Right kidney (tissue), 9 donors: Measurements from ENCODE around the gene LARGE1.

Source experiments
- DNase-seq: peaks from one replicate; pipeline ENCODE4 v3.0.0-alpha.2; 2016
- long read RNA-seq, 8 donors: transcript quantifications; one replicate each; lab custom pipeline, GENCODE V29; 2026

Gene LARGE1
- long read RNA-seq, donor 1, full-length matches to known transcripts = 2 of 2 reads
- long read RNA-seq, donor 1, partial matches to known transcripts = 0 of 2 reads
- long read RNA-seq, donor 1, other reads (novel, unspliced or antisense) = 0 of 2 reads
- long read RNA-seq, donor 2, full-length matches to known transcripts = 4 of 13 reads
- long read RNA-seq, donor 2, partial matches to known transcripts = 9 of 13 reads
- long read RNA-seq, donor 2, other reads (novel, unspliced or antisense) = 0 of 13 reads
- long read RNA-seq, donor 3, full-length matches to known transcripts = 2 of 2 reads
- long read RNA-seq, donor 3, partial matches to known transcripts = 0 of 2 reads
- long read RNA-seq, donor 3, other reads (novel, unspliced or antisense) = 0 of 2 reads
- long read RNA-seq, donor 4, full-length matches to known transcripts = 3 of 3 reads
- long read RNA-seq, donor 4, partial matches to known transcripts = 0 of 3 reads
- long read RNA-seq, donor 4, other reads (novel, unspliced or antisense) = 0 of 3 reads
- long read RNA-seq, donor 5, full-length matches to known transcripts = 2 of 9 reads
- long read RNA-seq, donor 5, partial matches to known transcripts = 0 of 9 reads
- long read RNA-seq, donor 5, other reads (novel, unspliced or antisense) = 7 of 9 reads
- long read RNA-seq, donor 6, full-length matches to known transcripts = 2 of 2 reads
- long read RNA-seq, donor 6, partial matches to known transcripts = 0 of 2 reads
- long read RNA-seq, donor 6, other reads (novel, unspliced or antisense) = 0 of 2 reads
- long read RNA-seq, donor 7, full-length matches to known transcripts = 3 of 3 reads
- long read RNA-seq, donor 7, partial matches to known transcripts = 0 of 3 reads
- long read RNA-seq, donor 7, other reads (novel, unspliced or antisense) = 0 of 3 reads
- long read RNA-seq, donor 8, full-length matches to known transcripts = 3 of 32 reads
- long read RNA-seq, donor 8, partial matches to known transcripts = 16 of 32 reads
- long read RNA-seq, donor 8, other reads (novel, unspliced or antisense) = 13 of 32 reads

DNA sequence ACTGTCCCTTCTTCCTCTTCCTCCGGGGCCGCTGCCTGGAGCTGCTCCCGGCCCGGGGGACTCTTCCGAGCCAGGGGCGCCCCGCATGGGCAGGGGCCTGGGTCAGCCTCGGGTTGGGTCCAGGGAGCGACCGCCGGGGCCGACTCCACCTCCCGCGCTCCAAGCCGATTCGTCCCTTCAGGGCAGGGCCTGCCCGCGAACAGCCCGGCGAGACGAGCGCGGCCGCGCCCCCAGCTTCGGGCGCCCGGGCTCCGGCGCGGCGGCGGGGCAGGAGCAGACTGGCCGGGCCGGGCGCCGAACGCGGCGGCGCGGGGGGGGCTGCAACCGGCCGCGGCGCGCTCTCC, at the start of gene LARGE1:
Gene LARGE1, minus strand, starts transcription at position 280 of the 344 bp plus-strand sequence.
- no peak for DNase-seq

GRCh38 chr22:33969045-33969444, 48.8 kb upstream of the LARGE1 start:
- DNase-seq = no peak

DNA sequence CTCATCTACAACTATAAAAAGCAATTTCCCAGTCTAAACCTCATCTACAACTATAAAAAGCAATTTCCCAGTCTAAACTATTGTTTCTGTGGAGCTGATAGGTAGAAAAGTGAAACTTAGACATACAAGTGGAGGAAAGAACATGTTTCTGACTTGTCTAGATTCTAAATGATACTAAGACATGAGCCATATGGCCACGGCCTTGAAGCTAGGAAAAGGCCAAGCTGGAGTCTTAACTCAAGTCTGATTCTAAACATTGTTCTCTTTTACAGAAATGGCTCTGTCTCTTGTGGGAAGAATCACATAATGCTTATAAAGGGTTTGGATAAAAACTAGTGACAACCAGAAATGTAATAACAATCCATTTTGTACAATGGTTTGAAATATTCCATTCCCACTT, 43.8 kb upstream of the LARGE1 start:
- DNase-seq = no peak

DNA sequence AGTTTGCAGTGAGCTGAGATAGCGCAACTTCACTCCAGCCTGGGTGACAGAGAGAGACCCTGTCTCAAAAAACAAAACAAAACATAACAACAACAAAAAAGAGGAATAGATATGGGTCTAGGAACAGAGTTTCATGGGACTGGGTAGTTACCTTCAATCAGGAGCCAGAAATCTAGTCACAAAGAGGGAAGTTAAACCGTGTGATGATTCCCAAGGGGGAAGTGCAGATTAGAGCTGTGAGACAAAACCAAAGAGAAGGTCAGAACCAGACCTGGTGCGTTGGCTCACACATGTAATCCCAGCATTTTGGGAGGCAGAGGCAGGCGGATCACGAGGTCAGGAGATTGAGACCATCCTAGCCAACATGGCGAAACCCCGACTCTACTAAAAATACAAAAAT, 42.1 kb upstream of the LARGE1 start:
- no peak for DNase-seq

DNA sequence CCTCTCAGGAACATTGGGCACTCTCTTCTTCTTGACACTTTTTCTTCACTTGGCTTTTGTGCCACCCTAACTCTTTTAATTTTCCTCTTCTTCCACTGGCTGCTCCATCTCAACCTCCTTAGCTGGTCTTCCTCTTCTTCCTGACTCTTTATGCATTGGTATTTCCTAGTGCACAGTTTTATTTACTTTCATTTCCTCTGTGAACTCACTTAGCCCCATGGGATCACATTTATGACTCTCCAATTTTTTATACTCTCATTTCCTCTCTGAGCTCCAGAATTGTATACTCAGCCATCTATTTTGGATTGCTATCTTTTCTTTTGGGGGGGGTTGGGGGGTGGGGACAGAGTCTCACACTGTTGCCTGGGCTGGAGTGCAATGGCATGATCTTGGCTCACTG, 38.5 kb upstream of the LARGE1 start:
- no peak for DNase-seq

- DNase-seq = no peak
Observed at GRCh38 chr22:33957086-33957485, 36.8 kb upstream of the LARGE1 start.

DNA sequence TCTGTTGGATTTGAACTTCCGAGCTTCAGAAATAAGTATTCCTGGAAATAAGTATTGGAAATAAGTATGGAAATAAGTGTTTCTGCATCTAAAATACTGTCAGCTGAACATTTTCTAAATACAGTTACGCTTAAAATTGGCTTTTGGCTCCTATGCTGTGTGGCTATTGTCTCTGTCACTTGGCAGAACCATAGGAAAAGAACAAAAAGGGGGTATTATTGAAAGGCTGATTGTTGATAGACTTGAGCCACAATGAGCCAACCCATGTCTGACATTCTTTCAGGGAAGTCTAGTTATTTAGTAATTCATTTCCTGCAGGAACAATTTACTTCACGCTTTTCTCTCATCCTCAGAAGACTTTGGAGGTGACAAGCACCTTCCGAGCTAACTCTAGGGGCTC, 32.5 kb upstream of the LARGE1 start:
- no peak for DNase-seq

DNA sequence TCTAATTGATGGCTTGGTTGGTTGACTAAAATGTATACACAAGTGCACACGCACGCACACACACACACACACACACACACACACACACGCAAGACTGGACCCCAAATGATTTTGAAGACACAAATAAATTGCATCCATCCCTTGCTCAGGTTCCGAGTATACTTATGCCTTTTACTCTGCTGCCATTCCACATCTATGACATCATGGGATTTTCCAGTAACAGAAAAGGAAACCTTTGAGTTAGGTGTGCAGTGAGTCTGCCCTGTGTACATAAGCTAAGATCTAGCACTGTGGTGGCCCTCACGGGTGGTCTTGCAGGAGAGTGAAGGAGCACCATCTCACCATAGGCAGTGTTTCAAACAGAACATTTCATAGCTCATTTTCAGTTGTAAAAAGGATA, 20.5 kb upstream of the LARGE1 start:
- DNase-seq = no peak

- DNase-seq = no peak
Observed at GRCh38 chr22:33932997-33933396, 12.7 kb upstream of the LARGE1 start.

GRCh38 chr22:33931406-33931805, 11.1 kb upstream of the LARGE1 start:
- DNase-seq = no peak

GRCh38 chr22:33927752-33928151, 7.5 kb upstream of the LARGE1 start:
- no peak for DNase-seq

DNA sequence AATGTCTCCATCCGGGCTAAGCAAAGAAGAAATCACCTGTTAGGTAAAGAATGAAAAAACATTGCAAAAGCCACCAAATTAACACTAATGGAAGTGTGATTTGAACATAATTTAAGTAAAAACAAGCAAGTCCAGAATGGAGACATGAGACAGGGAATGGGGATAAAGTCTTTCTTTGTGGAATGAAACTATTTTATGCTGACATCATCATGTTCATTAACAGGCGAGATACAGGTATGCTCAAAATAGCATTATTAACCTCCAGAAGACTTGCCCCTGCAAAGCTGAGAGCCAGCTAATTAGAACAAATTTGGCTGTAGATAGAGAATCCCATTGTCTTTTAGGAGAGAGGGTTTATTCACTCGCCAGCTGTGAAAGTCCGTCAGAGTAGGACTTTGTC, 4.9 kb upstream of the LARGE1 start:
- no peak for DNase-seq

DNA sequence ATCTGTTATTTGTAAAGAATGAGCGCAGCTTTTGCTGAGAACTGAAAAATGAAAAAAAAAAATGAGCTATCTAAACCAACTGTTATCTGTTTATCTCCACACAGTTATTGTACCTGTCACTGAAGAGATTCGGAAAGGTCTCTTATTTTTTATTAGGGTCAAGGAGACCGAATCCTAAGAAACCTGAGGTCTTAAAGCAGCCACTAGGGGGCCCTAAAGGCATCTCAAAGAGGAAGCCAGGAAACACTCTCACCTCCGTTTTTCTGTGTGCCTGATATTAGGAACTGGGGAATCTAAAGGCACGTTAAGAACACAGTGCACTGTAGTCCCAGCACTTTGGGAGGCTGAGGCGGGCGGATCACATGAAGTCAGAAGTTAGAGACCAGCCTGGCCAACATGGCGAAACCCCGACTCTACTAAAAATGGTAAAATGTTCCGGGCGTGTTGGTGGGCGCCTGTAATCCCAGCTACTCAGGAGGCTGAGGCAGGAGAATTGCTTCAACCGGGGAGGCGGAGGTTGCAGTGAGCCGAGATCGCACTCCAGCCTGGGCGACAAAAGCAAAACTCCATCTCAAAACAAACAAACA, 3.5 kb upstream of the LARGE1 start:
- peak; percentile 57 for DNase-seq

GRCh38 chr22:33923033-33923432, 2.8 kb upstream of the LARGE1 start:
- DNase-seq = no peak

GRCh38 chr22:33922349-33922681, 2.0 kb upstream of the LARGE1 start:
- peak; percentile 78 for DNase-seq

GRCh38 chr22:33921525-33922348, 1.5 kb upstream of the LARGE1 start:
- peak; percentile 91 for DNase-seq

- DNase-seq = peak; percentile 93
Observed at GRCh38 chr22:33920927-33921524, 750 bp upstream of the LARGE1 start.

DNA sequence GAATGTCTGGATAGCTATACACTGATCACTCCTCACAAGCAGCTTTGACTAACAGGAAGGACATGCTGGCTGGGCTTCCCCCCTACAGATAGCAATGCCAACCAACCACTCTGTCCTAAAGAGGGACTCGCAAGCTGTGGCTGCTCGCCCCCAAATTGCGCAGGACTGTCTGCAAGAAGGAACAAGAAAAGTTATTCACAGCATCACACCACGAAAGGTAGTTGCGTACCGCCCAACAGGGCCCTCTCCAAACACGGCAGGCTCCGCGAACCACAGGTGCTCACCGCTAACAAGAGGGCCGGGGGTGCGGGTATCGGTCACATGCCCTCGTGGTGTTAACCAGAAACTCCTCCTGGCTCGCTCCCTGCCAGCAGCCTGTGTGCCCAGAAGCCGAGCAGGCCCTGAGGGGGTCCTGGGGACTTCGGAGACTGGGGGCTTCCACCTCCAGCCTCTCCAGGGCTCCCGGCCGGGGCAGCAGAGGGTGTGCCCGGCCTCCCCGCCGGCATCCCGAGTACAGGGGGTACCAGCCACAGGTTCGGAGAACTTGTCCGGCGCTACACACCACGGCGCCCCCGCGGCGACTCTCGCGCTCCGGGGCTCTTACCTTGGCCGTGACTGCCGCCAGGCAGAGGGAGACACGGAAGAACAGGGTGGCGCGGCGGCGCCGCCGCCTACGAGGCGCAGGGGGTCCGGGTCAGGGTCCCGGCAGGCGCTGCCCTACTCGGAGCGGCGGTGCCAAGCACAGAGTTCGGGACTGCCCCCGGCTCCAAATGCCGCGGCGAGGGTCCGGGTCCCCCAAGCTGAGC, 682 bp downstream of the LARGE1 start:
- peak; percentile 80 for DNase-seq

DNA sequence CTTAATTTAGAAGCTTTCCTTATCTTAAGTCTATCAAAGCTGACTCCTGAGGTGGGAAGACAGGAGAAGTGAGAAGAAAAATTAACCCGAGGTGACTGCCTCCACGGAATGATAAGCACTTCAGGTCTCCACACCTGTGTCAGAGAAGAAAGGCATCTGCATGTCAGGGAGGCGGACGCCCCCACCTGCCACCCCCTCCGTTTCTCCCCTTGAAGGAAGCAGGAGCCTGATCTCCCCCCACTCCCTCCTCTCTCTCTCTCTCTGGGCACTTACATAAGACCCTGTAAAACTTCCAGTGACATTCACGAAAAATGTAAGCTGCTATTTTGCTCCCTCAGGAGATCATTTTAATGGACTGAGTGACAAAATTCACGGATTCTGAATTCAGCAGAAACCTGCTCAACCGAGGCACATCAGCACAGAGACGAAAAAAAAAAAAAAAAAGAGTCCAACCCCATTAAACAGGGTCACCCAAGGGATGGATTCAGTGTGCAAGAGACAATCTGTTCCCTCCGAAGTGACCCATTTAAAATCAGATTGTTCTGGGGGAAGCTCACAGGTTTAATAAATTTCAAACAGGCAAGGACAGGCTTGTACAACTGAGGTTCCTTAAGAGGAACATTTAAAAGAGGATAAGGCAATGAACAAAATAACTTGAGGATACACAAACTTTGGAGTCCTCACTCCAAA, 1.5 kb downstream of the LARGE1 start:
- no peak for DNase-seq

GRCh38 chr22:33917744-33918406, 2.4 kb downstream of the LARGE1 start:
- peak; percentile 37 for DNase-seq
